ENCODE measurements around the gene BRMS1L. TPM values are rescaled to one million over a fixed set of nuclear protein-coding genes. Genes with fewer than 3 reads are reported as not detected.

BRMS1L gene
- total and polyA plus RNA-seq, 2 of the 13 experiments (the other 11 are each of a cell fraction or from before 2014, with no cell fraction given): 21.1 to 23.8 TPM

- WGBS (ENCODE audit: low lambda C conversion rate): 84% methylated on average over 2 of the region's 2 CpGs
- H3K79me2 ChIP-seq (ENCODE audit: insufficient read depth, low read length): no peaks in the 10 kb centered on the region
- ATAC-seq (no peak), DNase-seq (ENCODE audit: low spot score) (no peak), FAIRE-seq (no peak)
- H3K27me3 ChIP-seq (ENCODE audit: control insufficient read depth in 1 of 2, insufficient read depth in 2 of 2, low read length in 2 of 2): no peaks in the 10 kb centered on the region
- H3K4me3 ChIP-seq (replicated peaks in 1 of 3; ENCODE audit: insufficient read depth in 1 of 3, low read depth in 2 of 3, low read length in 3 of 3): no peak overlapping the region
- H3K27ac ChIP-seq (ENCODE audit: extremely low read length, insufficient read depth, low read length): no peak overlapping the region
- intact Hi-C loops (cut with micrococcal nuclease; ENCODE audit: unreplicated experiment) (no loop called here), in situ Hi-C loops (cut with HindIII; ENCODE audit: extremely low pct_ligation_motif_present, low pct_unique_long_range_greater_than_20kb) (no loop called here)
- ChIA-PET CTCF (ENCODE audit: low intra/inter-chr PET ratio, low total read pairs) (no interaction called here), POLR2A (no interaction called here)
- no peaks in the 10 kb centered on the region for H3K9me3 ChIP-seq (ENCODE audit: low read length)
- BruUV-seq (replicated peaks): no TSS peak
- no peak overlapping the region for H2AFZ ChIP-seq (ENCODE audit: low read length)
- H3K4me1 ChIP-seq (ENCODE audit: insufficient read depth, low read length): no peaks in the 10 kb centered on the region
- H3K36me3 ChIP-seq (replicated peaks in 1 of 2; ENCODE audit: control insufficient read depth in 1 of 2, insufficient read depth in 2 of 2, low read length in 2 of 2): 0 out of 5 replicates have a peak, but pooled peaks cover 0 to 2% of the 10 kb centered on the region in 2 experiments
- no peak overlapping the region for H3K9ac ChIP-seq (ENCODE audit: insufficient read depth, low read depth, low read length)
- no peak for TF ChIP-seq ZNF468 (CRISPR knock-in tag; IDR thresholded peaks at IDR 0.05)
- no peak overlapping the region for H3K4me2 ChIP-seq (ENCODE audit: low read depth, low read length)
- no peaks in the 10 kb centered on the region for H4K20me1 ChIP-seq (ENCODE audit: insufficient read depth, low read length)
These were observed 49.2 kb downstream of the BRMS1L start for GRCh38 chr14:35875296-35875695.

- no peak overlapping the region for H3K27ac ChIP-seq (ENCODE audit: extremely low read length, insufficient read depth, low read length)
- no peak overlapping the region for H2AFZ ChIP-seq (ENCODE audit: low read length)
- FAIRE-seq (no peak), ATAC-seq (peak; percentile 63), DNase-seq (ENCODE audit: low spot score) (peak; percentile 73)
- in situ Hi-C loops (cut with HindIII; ENCODE audit: extremely low pct_ligation_motif_present, low pct_unique_long_range_greater_than_20kb) (no loop called here), intact Hi-C loops (cut with micrococcal nuclease; ENCODE audit: unreplicated experiment) (no loop called here)
- no peak overlapping the region for H3K9ac ChIP-seq (ENCODE audit: insufficient read depth, low read depth, low read length)
- no peak overlapping the region for H3K4me3 ChIP-seq (replicated peaks in 1 of 3; ENCODE audit: insufficient read depth in 1 of 3, low read depth in 2 of 3, low read length in 3 of 3)
- H3K4me2 ChIP-seq (ENCODE audit: low read depth, low read length): no peak overlapping the region
- H3K4me1 ChIP-seq (ENCODE audit: insufficient read depth, low read length): no peaks in the 10 kb centered on the region
- ChIA-PET CTCF (ENCODE audit: low intra/inter-chr PET ratio, low total read pairs) (no interaction called here), POLR2A (interaction anchor here (1.0 kb wide), 1 partner anchor 51 kb away, joined by 3 read pairs; the partner anchor contains the start of gene BRMS1L)
- BruUV-seq (replicated peaks): no TSS peak
- H3K36me3 ChIP-seq (replicated peaks in 1 of 2; ENCODE audit: control insufficient read depth in 1 of 2, insufficient read depth in 2 of 2, low read length in 2 of 2): 0 out of 5 replicates have a peak, but pooled peaks cover 0 to 2% of the 10 kb centered on the region in 2 experiments
- no peaks in the 10 kb centered on the region for H3K9me3 ChIP-seq (ENCODE audit: low read length)
- no peaks in the 10 kb centered on the region for H3K27me3 ChIP-seq (ENCODE audit: control insufficient read depth in 1 of 2, insufficient read depth in 2 of 2, low read length in 2 of 2)
- H4K20me1 ChIP-seq (ENCODE audit: insufficient read depth, low read length): no peaks in the 10 kb centered on the region
- no peaks in the 10 kb centered on the region for H3K79me2 ChIP-seq (ENCODE audit: insufficient read depth, low read length)
- WGBS (ENCODE audit: low lambda C conversion rate): 78% methylated on average over 3 of the region's 3 CpGs
- TF ChIP-seq NRL (CRISPR knock-in tag; IDR thresholded peaks at IDR 0.05; ENCODE audit: borderline replicate concordance): no peak
- no peak for TF ChIP-seq SOX5 (CRISPR knock-in tag; IDR thresholded peaks at IDR 0.05; ENCODE audit: borderline replicate concordance)
- TF ChIP-seq ZBTB46 (CRISPR knock-in tag; IDR thresholded peaks at IDR 0.05; ENCODE audit: borderline replicate concordance): no peak
- TF ChIP-seq SMAD3 (CRISPR knock-in tag; IDR thresholded peaks at IDR 0.05): no peak
- no peak for TF ChIP-seq HES4 (CRISPR knock-in tag; IDR thresholded peaks at IDR 0.05; ENCODE audit: borderline replicate concordance)
- TF ChIP-seq PHB2 (IDR thresholded peaks at IDR 0.05; ENCODE audit: partially characterized antibody): no peak
- peak; percentile 33 for TF ChIP-seq TEAD3 (CRISPR knock-in tag; optimal IDR thresholded peaks at IDR 0.05; ENCODE audit: borderline replicate concordance)
- TF ChIP-seq HOMEZ (CRISPR knock-in tag; IDR thresholded peaks at IDR 0.05; ENCODE audit: low read depth): 0 out of 2 replicates have a peak, but pooled peaks have one; percentile 17
- TF ChIP-seq ARID3A (IDR thresholded peaks at IDR 0.05; ENCODE audit: low read depth, low read length): peak; percentile 50; the same call in 1 of the 2 replicates
- TF ChIP-seq GATAD1 (CRISPR knock-in tag; IDR thresholded peaks at IDR 0.05): no peak
- 0 out of 2 replicates have a peak, but pooled peaks have one; percentile 54 for TF ChIP-seq KLF12 (CRISPR knock-in tag; IDR thresholded peaks at IDR 0.05; ENCODE audit: borderline replicate concordance)
These were observed 51.1 kb downstream of the BRMS1L start for GRCh38 chr14:35877276-35877675.

Data from HepG2 (cell line).